22Rv1 (cell line): ENCODE results near the gene CHPF.

Experiments used
- H3K27ac ChIP-seq: fragments of 450-650 bp; 2 replicates; pipeline ENCODE4 v1.5.1; 2017
- CTCF ChIP-seq: fragments of 450-650 bp; IDR thresholded peaks from 2 replicates; pipeline ENCODE4 v1.5.1; 2017; ENCODE audit warnings: mild to moderate bottlenecking
- ZFX ChIP-seq: fragments of 450-650 bp; IDR thresholded peaks from 2 replicates; pipeline ENCODE4 v1.6.1; 2017; ENCODE audit warnings: antibody characterized with exemption, borderline replicate concordance

CHPF gene

GRCh38 chr2:219533930-219534661 is 9.5 kb downstream of the CHPF start:
- H3K27ac ChIP-seq: no peak overlapping the region
- TF ChIP-seq CTCF: no peak
- no peak for TF ChIP-seq ZFX

GRCh38 chr2:219532378-219532649 is 11.3 kb downstream of the CHPF start:
- no peak for TF ChIP-seq CTCF
- no peak for TF ChIP-seq ZFX
- H3K27ac ChIP-seq: no peak overlapping the region

GRCh38 chr2:219531639-219532377 is 11.8 kb downstream of the CHPF start:
- H3K27ac ChIP-seq: no peak overlapping the region
- TF ChIP-seq ZFX (no peak), CTCF (no peak)

- TF ChIP-seq ZFX (no peak), CTCF (peak; percentile 91)
These were observed 13.3 kb downstream of the CHPF start for GRCh38 chr2:219530048-219530963.

GRCh38 chr2:219527472-219527871 is 16.1 kb downstream of the CHPF start:
- TF ChIP-seq ZFX: no peak
- TF ChIP-seq CTCF: no peak
- H3K27ac ChIP-seq: no peak overlapping the region

More at GRCh38 chr2:219530048-219530963, 13.3 kb downstream of the CHPF start:
- no peak overlapping the region for H3K27ac ChIP-seq

GRCh38 chr2:219527076-219527394 is 16.6 kb downstream of the CHPF start:
- TF ChIP-seq ZFX: no peak
- no peak for TF ChIP-seq CTCF
- no peak overlapping the region for H3K27ac ChIP-seq
